Endothelial cell of umbilical vein (primary cell): ENCODE results near the gene NDC80.

Experiments used
- CTCF ChIP-seq, 2 donors: IDR thresholded peaks; 1 replicate in 1 of 2; 2 replicates in 1 of 2; pipeline ENCODE4 v1.5.1; 2011; ENCODE audit warnings: low read length in 2 of 2, mild to moderate bottlenecking in 2 of 2, moderate library complexity in 2 of 2, control low read depth in 1 of 2, inconsistent platforms in 1 of 2, low read depth in 1 of 2; ENCODE audit not compliant: insufficient read depth in 1 of 2; ENCODE audit errors: extremely low read depth in 1 of 2
- EZH2 ChIP-seq: IDR thresholded peaks from 2 replicates; pipeline ENCODE4 v1.6.1; 2012; ENCODE audit warnings: borderline replicate concordance, low read depth, mild to moderate bottlenecking, moderate library complexity, low read length, inconsistent platforms; ENCODE audit not compliant: severe bottlenecking
- JUN ChIP-seq: IDR thresholded peaks from 2 replicates; pipeline ENCODE4 v1.6.1; 2011; ENCODE audit warnings: borderline replicate concordance, low read depth; ENCODE audit not compliant: insufficient read length, insufficient read depth

- TF ChIP-seq CTCF (IDR thresholded peaks at IDR 0.05; ENCODE audit: extremely low read depth in 1 of 2, insufficient read depth in 1 of 2, low read depth in 1 of 2, low read length in 2 of 2) (no peak), JUN (no peak), EZH2 (no peak)
Observed at GRCh38 chr18:2644535-2644934, 73.2 kb downstream of the NDC80 start.
